Thyroid gland (tissue), 4 donors: ENCODE measurements around the gene LIPF. TPM values are rescaled to one million over a fixed set of nuclear protein-coding genes. Genes with fewer than 3 reads are reported as not detected.
A peak's percentile ranks its signal among the peaks of the same experiment; 100 is the strongest.

ENCODE experiments used
- DNase-seq, 2 donors: peaks; one replicate each; pipeline ENCODE4 v3.0.0-alpha.2; 2019
- H3K27ac ChIP-seq, 3 donors: fragments of 200-600 bp; sonication (generic); 1 replicate in 2 of 3; 2 replicates in 1 of 3; pipeline ENCODE4 v1.5.1; 2016 to 2019; ENCODE audit warnings: mild to moderate bottlenecking in 1 of 3, moderate library complexity in 1 of 3
- H3K27me3 ChIP-seq: fragments of 200-600 bp; sonication (generic); one replicate; pipeline ENCODE4 v1.5.1; 2019
- H3K36me3 ChIP-seq, 2 donors: fragments of 200-600 bp; sonication (generic); one replicate each; pipeline ENCODE4 v1.5.1; 2016 to 2019
- H3K4me1 ChIP-seq, 2 donors: fragments of 200-600 bp; sonication (generic); one replicate each; pipeline ENCODE4 v1.5.1; 2017 to 2019
- H3K4me3 ChIP-seq, 3 donors: fragments of 200-600 bp; sonication (generic); replicated peaks in 1 of 3; 1 replicate in 2 of 3; 2 replicates in 1 of 3; pipeline ENCODE4 v1.5.1; 2016; ENCODE audit warnings: mild to moderate bottlenecking in 1 of 3
- H3K9me3 ChIP-seq: fragments of 200-600 bp; sonication (generic); one replicate; pipeline ENCODE4 v1.5.1; 2017
- POLR2A ChIP-seq, 2 donors: fragments of 450-650 bp; IDR thresholded peaks; one replicate each; pipeline ENCODE4 v1.6.1; 2017; ENCODE audit warnings: antibody characterized with exemption in 2 of 2, mild to moderate bottlenecking in 2 of 2, moderate library complexity in 1 of 2
- WGBS, 2 donors: methylation state at CpG; one replicate each; pipeline ENCODE4 v1.1.5; 2017; 5-methylcytosine and 5-hydroxymethylcytosine counted together
- intact Hi-C: fragments of 100-400 bp; cut with DNase I; formaldehyde crosslinking; loops from one replicate; pipeline ENCODE4 v1.15.1; 2023
- total RNA-seq, 4 donors: library from RNA; depleted of rRNA; stranded (reverse); fragments of >200 nt; gene quantifications; one replicate each; pipeline ENCODE4 v1.2.3, GENCODE V29; 2016
- TF ChIP-seq, protein P1 (sequence below), 6 experiments: fragments of 200-600 bp in 3 of 6; fragments of 450-650 bp in 3 of 6; sonication (generic) in 3 of 6; IDR thresholded peaks; one replicate each; pipeline ENCODE4 v1.5.1; 2016 to 2019; ENCODE audit warnings: antibody characterized with exemption in 6 of 6, mild to moderate bottlenecking in 2 of 6, inconsistent platforms in 1 of 6, moderate library complexity in 1 of 6

LIPF gene
- total RNA-seq, 4 donors from 2014 or later = not detected

DNA sequence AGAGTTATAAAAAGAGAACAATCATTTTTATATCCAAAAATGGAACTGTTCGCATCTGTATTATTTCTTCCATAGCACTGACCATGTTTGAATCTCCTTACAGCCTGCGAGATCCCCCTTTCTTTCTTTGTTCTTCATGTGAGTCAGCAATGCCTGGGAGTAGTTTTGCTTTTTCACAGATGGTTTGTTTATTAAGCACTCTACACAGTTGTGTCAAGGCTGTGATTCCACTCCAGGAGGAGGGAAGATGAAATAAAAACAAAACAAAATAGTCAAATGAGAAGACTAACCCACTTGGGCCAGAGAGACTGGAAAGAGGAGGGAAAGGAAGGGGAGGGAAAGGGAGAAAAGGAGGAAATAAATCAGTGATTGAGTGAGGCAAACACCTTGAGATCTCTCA, 7.8 kb downstream of the LIPF start:
- H3K27ac ChIP-seq = no peak overlapping the region
- no peaks in the 10 kb centered on the region for H3K9me3 ChIP-seq
- intact Hi-C loops = no loop called here
- DNase-seq = no peak
- 67 to 68% methylated on average over 2 of the region's 2 CpGs for WGBS, 2 donors
- H3K4me1 ChIP-seq = no peaks in the 10 kb centered on the region
- TF ChIP-seq, protein P1, sequence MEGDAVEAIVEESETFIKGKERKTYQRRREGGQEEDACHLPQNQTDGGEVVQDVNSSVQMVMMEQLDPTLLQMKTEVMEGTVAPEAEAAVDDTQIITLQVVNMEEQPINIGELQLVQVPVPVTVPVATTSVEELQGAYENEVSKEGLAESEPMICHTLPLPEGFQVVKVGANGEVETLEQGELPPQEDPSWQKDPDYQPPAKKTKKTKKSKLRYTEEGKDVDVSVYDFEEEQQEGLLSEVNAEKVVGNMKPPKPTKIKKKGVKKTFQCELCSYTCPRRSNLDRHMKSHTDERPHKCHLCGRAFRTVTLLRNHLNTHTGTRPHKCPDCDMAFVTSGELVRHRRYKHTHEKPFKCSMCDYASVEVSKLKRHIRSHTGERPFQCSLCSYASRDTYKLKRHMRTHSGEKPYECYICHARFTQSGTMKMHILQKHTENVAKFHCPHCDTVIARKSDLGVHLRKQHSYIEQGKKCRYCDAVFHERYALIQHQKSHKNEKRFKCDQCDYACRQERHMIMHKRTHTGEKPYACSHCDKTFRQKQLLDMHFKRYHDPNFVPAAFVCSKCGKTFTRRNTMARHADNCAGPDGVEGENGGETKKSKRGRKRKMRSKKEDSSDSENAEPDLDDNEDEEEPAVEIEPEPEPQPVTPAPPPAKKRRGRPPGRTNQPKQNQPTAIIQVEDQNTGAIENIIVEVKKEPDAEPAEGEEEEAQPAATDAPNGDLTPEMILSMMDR (IDR thresholded peaks at IDR 0.05) = no peak
- TF ChIP-seq POLR2A (IDR thresholded peaks at IDR 0.05) = no peak
- no peaks in the 10 kb centered on the region for H3K27me3 ChIP-seq
- H3K36me3 ChIP-seq = no peaks in the 10 kb centered on the region
- H3K4me3 ChIP-seq = no peak overlapping the region

DNA sequence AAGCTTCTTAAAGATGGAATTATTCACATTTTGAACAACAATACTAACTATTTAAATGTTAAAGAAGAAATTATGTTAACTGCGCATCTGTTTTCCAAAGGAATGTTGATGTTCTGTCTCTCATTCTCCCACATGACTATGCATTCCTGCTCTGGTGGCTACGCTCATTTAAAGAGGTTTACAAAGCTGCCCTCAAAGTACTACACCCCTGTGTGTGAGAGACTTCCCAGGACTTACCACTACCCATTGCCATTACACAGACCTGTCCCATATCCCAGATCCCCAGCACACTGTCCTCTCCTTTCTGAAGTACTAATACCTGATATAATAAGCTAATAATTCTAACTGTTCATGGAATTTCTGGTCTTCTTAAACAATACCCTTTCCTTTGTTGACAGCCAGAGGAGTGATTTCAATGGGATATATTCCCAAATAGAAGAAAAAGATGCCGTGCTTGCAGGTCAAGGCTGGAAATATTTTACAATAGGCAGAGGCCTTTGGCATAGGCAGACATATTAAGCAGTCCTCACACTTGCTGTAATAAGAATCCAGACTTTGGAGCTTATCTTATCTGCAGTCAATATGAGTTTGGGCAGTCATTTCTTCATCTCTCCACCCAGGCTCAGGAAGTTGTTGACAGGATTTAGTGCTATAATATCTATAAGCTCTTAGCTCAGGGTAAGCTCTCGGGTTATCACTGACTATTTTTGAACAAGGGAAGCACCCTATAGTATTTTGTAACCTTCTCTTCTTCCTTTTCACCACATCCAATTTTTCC, 12.2 kb downstream of the LIPF start:
- TF ChIP-seq, protein P1 (IDR thresholded peaks at IDR 0.05) = no peak
- TF ChIP-seq POLR2A (IDR thresholded peaks at IDR 0.05) = no peak
- 77 to 90% methylated on average over 4 of the region's 4 CpGs for WGBS, 2 donors
- Histone ChIP-seq H3K27me3 (no peaks in the 10 kb centered on the region), H3K27ac (no peak overlapping the region), H3K4me3 (no peak overlapping the region), H3K4me1 (no peaks in the 10 kb centered on the region), H3K36me3 (no peaks in the 10 kb centered on the region), H3K9me3 (no peaks in the 10 kb centered on the region)
- intact Hi-C loops = no loop called here
- no peak for DNase-seq

DNA sequence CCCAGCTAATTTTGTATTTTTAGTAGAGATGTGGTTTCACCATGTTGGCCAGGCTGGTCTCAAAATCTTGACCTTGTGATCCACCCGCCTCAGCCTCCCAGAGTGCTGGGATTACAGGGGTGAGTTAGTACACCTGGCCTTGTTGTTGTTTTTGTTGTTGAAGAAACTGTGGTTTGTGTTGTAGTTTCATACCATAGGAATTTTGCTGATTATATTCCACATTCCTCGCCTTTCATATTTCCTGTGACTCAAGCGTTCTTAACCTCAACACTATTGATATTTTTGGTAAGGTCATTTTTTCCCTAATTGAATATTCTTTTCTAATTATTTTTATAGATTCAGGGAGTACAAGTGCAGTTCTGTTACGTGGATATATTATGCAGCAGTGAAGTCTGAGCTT, 16.7 kb downstream of the LIPF start:
- H3K4me1 ChIP-seq = no peaks in the 10 kb centered on the region
- no peaks in the 10 kb centered on the region for H3K36me3 ChIP-seq
- TF ChIP-seq POLR2A (IDR thresholded peaks at IDR 0.05) = no peak
- TF ChIP-seq, protein P1 (IDR thresholded peaks at IDR 0.05) = no peak
- H3K27me3 ChIP-seq = no peaks in the 10 kb centered on the region
- WGBS, 2 donors = 94 to 95% methylated on average over 4 of the region's 4 CpGs
- intact Hi-C loops = no loop called here
- no peak overlapping the region for H3K27ac ChIP-seq
- no peaks in the 10 kb centered on the region for H3K9me3 ChIP-seq
- DNase-seq = no peak
- no peak overlapping the region for H3K4me3 ChIP-seq

DNA sequence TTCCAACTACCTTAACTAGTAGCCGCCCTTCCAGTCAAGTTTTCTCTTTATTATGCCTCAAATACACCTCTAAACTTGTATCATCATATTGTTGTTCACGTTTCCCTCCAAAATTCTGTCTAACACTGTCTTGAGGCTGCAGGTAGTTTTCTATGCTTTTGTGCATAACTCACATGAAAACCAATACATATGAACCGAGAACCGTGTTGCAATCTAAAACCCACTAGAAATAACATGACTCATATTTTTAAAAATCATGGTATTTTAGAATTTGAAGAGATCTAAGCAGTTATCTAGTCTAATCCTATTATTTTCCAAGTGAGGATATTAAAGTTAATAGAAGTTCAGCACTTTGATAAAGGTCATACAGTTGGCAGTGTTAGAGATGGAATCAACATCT, 18.2 kb downstream of the LIPF start:
- 84% methylated on average over 4 of the region's 4 CpGs for WGBS, 2 donors
- no peaks in the 10 kb centered on the region for H3K9me3 ChIP-seq
- no peak overlapping the region for H3K4me3 ChIP-seq
- H3K27me3 ChIP-seq = no peaks in the 10 kb centered on the region
- H3K4me1 ChIP-seq = no peaks in the 10 kb centered on the region
- intact Hi-C loops = no loop called here
- H3K27ac ChIP-seq = no peak overlapping the region
- H3K36me3 ChIP-seq = no peaks in the 10 kb centered on the region
- no peak for DNase-seq
- TF ChIP-seq, protein P1 (IDR thresholded peaks at IDR 0.05) = no peak
- no peak for TF ChIP-seq POLR2A (IDR thresholded peaks at IDR 0.05)

DNA sequence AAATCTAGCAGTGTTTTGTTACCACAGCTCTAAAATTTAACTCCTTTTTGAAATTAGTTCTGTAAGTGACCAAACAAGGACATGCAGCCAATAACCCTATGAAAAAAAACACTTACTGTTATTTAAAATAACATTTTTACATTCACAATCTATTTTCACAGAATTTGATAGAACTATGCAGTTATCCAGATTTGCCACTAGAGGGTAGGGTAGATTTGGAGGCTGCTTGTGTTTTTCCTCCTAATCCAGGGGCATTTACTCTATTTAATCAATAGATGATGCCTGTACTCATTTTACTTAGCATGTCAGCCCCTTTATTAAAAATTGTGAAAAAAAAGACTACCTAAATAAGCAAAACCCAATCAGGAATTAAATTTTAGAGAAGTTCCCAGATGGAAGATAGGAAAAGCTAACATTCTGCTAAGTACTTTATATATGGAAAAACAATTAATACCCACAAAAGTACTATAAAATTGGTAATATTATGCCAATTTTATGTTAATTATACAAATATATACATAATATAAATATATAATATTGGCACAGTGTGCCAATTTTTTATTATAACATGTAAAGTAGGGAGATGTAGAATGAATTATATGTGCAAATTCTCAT, 23.7 kb downstream of the LIPF start:
- H3K27me3 ChIP-seq = no peaks in the 10 kb centered on the region
- TF ChIP-seq, protein P1 (IDR thresholded peaks at IDR 0.05) = peak; percentile 20 to 74 (median 54)
- no peak for TF ChIP-seq POLR2A (IDR thresholded peaks at IDR 0.05)
- H3K9me3 ChIP-seq = no peaks in the 10 kb centered on the region
- no peaks in the 10 kb centered on the region for H3K36me3 ChIP-seq
- no peaks in the 10 kb centered on the region for H3K4me1 ChIP-seq
- H3K4me3 ChIP-seq = no peak overlapping the region
- no peak overlapping the region for H3K27ac ChIP-seq
- intact Hi-C loops = no loop called here
- no peak for DNase-seq
